ENCODE results near the gene ITGA4.

DNA sequence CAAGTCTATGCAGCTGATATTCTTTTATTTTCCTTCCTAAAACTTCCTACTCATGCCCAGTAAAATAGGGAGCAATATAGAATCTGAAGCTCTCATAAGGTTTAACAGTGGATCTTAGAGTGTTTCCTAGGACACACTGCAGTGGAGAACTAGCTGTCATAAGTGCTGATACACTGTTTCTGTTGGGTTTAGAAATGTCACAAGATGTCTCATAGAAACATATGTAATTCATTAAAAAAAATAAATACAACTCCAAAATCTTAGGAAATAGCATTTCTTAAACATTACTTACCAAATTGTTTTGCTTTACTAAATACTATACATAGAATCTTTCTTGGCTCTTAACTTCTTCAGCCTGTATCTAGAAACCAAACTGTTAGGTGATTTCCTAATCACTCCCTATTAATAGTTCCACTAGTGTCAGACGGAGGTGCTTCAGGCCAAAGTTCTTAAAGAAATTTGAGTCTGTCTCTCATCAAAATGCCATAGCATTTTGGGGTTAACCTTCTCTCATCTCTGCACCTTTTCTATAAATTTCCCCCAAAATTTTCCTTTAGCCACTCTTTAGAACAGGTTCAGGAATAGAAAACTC, 106.0 kb downstream of the ITGA4 start:
- TF ChIP-seq POLR2A (IDR thresholded peaks at IDR 0.05) (no peak), CTCF (IDR thresholded peaks at IDR 0.05) (no peak)

All from breast epithelium (tissue), 3 donors.